ENCODE results near the gene CKS1B.
A peak's percentile ranks its signal among the peaks of the same experiment; 100 is the strongest.
"Not testable (repeated sequence)": the region's sequence is repeated elsewhere in the genome, so short reads cannot be mapped to it uniquely, and the experiment has no call there.

The CKS1B gene

DNA sequence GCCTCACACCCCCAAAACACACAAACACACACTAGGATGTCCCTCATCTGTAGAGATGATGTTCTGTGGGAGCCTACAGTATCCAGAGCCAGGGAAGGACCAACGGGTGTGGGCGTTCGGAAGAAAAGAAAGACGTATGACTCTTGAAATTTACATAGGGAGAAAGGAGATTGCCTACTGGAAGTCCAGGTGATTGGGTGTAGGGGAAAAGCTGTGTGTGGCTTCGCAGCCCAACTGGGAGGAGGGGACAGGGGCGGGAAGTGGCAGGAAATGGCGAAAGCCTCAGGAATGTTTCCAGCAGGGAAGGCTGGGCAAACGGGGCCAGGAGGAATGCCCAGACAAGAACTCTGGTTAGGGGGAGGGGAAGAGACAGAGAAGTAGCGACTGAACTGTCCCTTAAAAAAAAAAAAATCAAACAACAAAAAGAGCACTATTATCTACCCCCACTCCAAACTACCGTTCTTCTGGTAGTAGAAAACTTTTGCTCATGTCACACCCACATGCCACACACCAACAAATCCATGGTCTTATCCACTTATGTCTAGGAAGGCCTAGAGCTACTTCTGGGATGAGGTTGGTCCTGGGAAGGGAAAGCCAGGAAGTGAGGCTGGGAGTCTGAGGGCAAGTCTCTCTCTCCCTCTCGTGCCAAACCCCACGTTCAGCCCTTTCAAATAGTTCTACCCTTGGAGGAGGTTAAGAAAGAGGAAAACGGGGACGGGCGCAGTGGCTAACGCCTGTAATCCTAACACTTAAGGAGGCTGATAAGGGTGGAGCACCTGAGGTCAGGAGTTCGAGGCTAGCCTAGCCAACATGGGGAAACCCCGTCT, 1.8 kb upstream of the CKS1B start:
- Histone ChIP-seq H3K4me1 (ENCODE audit: control insufficient read depth, insufficient read depth, low read length, poor library complexity, severe bottlenecking) (peaks cover 9% of the 10 kb centered on the region), H3K36me3 (ENCODE audit: control insufficient read depth, insufficient read depth, low read length) (peaks cover 17% of the 10 kb centered on the region), H3K27me3 (replicated peaks; ENCODE audit: control insufficient read depth, insufficient read depth, low read length, poor library complexity, severe bottlenecking) (no peaks in the 10 kb centered on the region), H3K9me3 (ENCODE audit: control insufficient read depth, low read length) (no peaks in the 10 kb centered on the region), H3K4me3 (ENCODE audit: insufficient read depth, low read depth, low read length, poor library complexity, severe bottlenecking) (no peak overlapping the region), H3K27ac (ENCODE audit: insufficient read depth, low read length, poor library complexity, severe bottlenecking) (peak overlapping the region; percentile 95)
- DNase-seq: no peak

DNA sequence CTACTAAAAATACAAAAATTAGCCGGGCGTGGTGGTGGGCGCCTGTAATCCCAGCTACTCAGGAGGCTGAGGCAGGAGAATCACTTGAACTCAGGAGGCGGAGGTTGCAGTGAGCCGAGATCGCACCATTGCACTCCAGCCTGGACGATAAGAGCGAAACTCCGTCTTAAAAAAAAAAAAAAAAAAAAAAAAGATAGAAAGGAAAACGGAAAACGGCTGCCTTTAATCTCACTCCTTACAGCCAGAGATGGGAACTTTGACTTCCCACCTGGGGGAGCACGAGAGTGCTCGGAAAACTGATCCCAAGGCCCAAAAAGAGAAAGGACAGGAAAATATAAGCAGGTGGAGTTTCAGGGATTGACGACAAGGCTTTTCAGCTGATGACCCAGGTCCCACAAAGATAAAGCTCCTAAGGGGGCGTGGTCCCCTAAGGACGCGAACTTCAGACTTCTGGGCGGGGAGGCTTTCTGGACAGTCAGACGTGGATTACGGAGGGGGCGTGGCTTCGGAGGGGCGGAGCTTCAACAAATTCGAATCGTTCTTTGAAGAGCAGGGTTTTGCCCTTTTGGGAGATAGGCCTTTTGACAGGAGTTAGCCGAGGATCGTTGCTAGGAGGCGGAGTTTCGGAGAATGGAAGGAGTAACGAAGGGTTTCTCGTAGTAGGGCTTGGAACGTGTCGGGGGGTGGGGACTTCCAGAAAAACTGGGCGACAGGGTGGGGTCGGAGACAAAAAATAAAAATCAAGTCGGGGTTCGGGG, 958 bp upstream of the CKS1B start:
- H3K9me3 ChIP-seq (ENCODE audit: control insufficient read depth, low read length): no peaks in the 10 kb centered on the region
- DNase-seq: peak; percentile 83 to 92 (median 90)
- H3K27ac ChIP-seq (ENCODE audit: insufficient read depth, low read length, poor library complexity, severe bottlenecking): peak overlapping the region; percentile 95
- no peaks in the 10 kb centered on the region for H3K27me3 ChIP-seq (replicated peaks; ENCODE audit: control insufficient read depth, insufficient read depth, low read length, poor library complexity, severe bottlenecking)
- H3K4me1 ChIP-seq (ENCODE audit: control insufficient read depth, insufficient read depth, low read length, poor library complexity, severe bottlenecking): peaks cover 9% of the 10 kb centered on the region
- H3K36me3 ChIP-seq (ENCODE audit: control insufficient read depth, insufficient read depth, low read length): peaks cover 11% of the 10 kb centered on the region
- peak overlapping the region; percentile 64 for H3K4me3 ChIP-seq (ENCODE audit: insufficient read depth, low read depth, low read length, poor library complexity, severe bottlenecking)

DNA sequence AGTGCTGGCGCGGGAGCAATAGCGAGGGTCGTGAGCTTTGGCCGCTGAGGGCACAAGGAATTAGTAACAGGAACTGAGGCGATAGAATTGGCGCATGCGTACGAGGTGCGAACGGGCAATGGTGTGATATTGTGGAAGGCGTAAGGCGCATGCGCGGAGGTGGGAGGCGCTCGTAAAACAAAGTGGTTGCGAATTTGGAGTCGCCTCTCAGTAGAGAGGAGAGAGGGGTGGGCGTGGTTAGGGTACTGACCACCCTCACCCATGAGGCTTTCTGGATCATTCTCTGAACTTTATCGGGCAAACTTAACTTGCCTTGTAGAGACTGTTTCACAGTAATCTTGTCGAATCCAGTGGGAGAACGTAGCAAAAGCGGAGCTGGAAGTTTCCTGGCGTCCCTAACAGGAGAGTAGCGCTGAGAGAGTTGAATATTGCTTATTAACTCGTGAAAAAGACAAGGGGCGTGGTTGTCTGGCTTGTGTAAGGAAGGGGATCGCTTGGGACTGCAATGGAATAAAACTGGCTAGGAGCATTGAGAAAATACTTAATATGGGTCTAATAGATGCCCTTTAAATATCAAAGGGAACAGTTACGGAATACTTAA, 427 bp downstream of the CKS1B start:
- Histone ChIP-seq H3K27me3 (replicated peaks; ENCODE audit: control insufficient read depth, insufficient read depth, low read length, poor library complexity, severe bottlenecking) (no peaks in the 10 kb centered on the region), H3K27ac (ENCODE audit: insufficient read depth, low read length, poor library complexity, severe bottlenecking) (peak overlapping the region; percentile 95), H3K4me1 (ENCODE audit: control insufficient read depth, insufficient read depth, low read length, poor library complexity, severe bottlenecking) (peaks cover 9% of the 10 kb centered on the region), H3K4me3 (ENCODE audit: insufficient read depth, low read depth, low read length, poor library complexity, severe bottlenecking) (peak overlapping the region; percentile 64), H3K36me3 (ENCODE audit: control insufficient read depth, insufficient read depth, low read length) (peaks cover 8% of the 10 kb centered on the region), H3K9me3 (ENCODE audit: control insufficient read depth, low read length) (no peaks in the 10 kb centered on the region)
- peak; percentile 90 to 93 (median 92) for DNase-seq

DNA sequence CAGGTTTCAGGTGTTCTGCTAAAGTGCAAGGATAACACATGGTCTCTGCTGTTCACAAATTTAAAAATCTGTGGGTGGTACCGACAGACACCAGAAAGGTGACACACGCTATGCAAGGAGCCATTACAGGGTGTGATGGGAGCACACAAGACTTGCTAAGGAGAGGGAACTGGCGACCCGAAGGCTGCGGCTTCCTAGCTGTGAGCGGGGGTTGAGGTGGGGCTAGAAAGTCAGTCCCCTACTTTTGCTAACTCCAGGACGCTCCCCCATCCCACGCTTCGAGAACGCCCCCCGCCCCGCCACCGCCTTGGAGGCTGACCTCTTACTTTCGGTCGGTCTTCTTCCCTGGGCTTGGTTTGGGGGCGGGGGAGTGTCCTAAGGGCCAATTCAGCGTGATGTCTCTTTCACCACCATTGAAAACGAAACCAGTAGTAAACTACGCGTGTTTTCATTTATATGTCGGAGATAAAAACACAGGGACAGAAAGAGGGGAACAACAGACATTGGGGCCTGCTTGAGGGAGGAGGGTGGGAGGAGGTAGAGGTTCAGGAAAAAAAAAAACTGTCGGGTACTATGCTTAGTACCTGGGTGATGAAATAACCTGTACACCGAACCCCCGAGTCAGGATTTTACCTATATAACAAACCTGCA, 1.1 kb downstream of the CKS1B start:
- Histone ChIP-seq H3K27me3 (replicated peaks; ENCODE audit: control insufficient read depth, insufficient read depth, low read length, poor library complexity, severe bottlenecking) (no peaks in the 10 kb centered on the region), H3K4me3 (ENCODE audit: insufficient read depth, low read depth, low read length, poor library complexity, severe bottlenecking) (peak overlapping the region; percentile 64), H3K4me1 (ENCODE audit: control insufficient read depth, insufficient read depth, low read length, poor library complexity, severe bottlenecking) (peaks cover 9% of the 10 kb centered on the region), H3K36me3 (ENCODE audit: control insufficient read depth, insufficient read depth, low read length) (peaks cover 3% of the 10 kb centered on the region), H3K9me3 (ENCODE audit: control insufficient read depth, low read length) (no peaks in the 10 kb centered on the region), H3K27ac (ENCODE audit: insufficient read depth, low read length, poor library complexity, severe bottlenecking) (peak overlapping the region; percentile 95)
- peak in 2 of 3 donors; percentile 19 to 44 for DNase-seq

DNA sequence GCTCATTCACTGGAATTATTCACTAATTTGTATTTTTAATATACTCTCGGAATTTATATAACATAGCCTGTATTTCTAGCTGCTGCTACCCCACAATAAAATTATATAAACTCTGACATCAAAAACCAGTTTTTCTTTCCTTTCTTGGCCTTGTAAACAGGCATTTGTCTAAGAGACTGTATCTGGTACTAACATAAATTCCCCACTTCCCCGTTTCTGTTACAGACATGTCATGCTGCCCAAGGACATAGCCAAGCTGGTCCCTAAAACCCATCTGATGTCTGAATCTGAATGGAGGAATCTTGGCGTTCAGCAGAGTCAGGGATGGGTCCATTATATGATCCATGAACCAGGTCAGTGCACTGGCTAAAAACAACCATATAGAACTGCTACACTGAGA, 3.3 kb downstream of the CKS1B start:
- not testable (repeated sequence) for H3K4me3 ChIP-seq (ENCODE audit: insufficient read depth, low read depth, low read length, poor library complexity, severe bottlenecking); DNase-seq; H3K36me3 ChIP-seq (ENCODE audit: control insufficient read depth, insufficient read depth, low read length); H3K27me3 ChIP-seq (replicated peaks; ENCODE audit: control insufficient read depth, insufficient read depth, low read length, poor library complexity, severe bottlenecking); H3K9me3 ChIP-seq (ENCODE audit: control insufficient read depth, low read length); H3K4me1 ChIP-seq (ENCODE audit: control insufficient read depth, insufficient read depth, low read length, poor library complexity, severe bottlenecking); H3K27ac ChIP-seq (ENCODE audit: insufficient read depth, low read length, poor library complexity, severe bottlenecking)

DNA sequence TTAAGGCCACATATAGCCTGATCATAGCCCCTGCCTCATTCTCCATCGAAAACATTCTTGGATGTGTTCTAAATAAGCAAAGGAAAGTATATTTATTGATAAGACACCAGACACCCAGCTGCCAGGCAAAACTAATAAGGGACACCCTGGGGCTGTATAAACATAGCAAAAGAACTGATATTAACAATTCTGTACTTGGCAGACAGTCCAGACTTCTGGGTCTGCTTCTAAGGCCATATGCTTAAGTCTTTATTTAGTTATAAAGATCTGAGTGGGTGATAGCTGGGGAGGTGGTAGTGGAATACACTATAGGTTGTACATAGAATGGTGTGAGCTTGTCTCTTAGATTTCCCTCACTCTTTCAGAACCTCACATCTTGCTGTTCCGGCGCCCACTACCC, 3.9 kb downstream of the CKS1B start:
- DNase-seq: no peak
- no peaks in the 10 kb centered on the region for H3K9me3 ChIP-seq (ENCODE audit: control insufficient read depth, low read length)
- no peaks in the 10 kb centered on the region for H3K27me3 ChIP-seq (replicated peaks; ENCODE audit: control insufficient read depth, insufficient read depth, low read length, poor library complexity, severe bottlenecking)
- H3K4me3 ChIP-seq (ENCODE audit: insufficient read depth, low read depth, low read length, poor library complexity, severe bottlenecking): no peak overlapping the region
- no peak overlapping the region for H3K27ac ChIP-seq (ENCODE audit: insufficient read depth, low read length, poor library complexity, severe bottlenecking)
- peaks cover 3% of the 10 kb centered on the region for H3K36me3 ChIP-seq (ENCODE audit: control insufficient read depth, insufficient read depth, low read length)
- peaks cover under 1% of the 10 kb centered on the region for H3K4me1 ChIP-seq (ENCODE audit: control insufficient read depth, insufficient read depth, low read length, poor library complexity, severe bottlenecking)

DNA sequence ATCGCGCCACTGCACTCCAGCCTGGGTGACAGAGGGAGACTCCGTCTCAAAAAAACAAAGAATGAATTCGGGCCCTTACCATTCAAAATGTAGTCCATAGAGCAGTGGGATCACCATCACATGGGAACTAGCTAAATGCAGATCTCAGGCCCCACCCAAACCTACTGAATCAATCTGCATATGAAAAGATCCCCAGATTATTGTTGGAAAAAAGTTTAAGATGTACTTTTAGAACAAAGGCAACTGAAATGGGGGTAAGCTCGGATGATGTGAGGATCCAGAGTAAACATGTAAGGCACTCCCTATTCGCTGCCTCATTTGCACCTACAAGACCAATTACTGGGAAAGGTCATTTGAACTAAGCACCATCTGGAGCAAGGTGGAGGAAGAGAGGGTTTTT, 7.9 kb downstream of the CKS1B start:
- Histone ChIP-seq H3K4me3 (ENCODE audit: insufficient read depth, low read depth, low read length, poor library complexity, severe bottlenecking) (peak overlapping the region; percentile 58), H3K27ac (ENCODE audit: insufficient read depth, low read length, poor library complexity, severe bottlenecking) (peak overlapping the region; percentile 76), H3K4me1 (ENCODE audit: control insufficient read depth, insufficient read depth, low read length, poor library complexity, severe bottlenecking) (peaks cover 9% of the 10 kb centered on the region), H3K27me3 (replicated peaks; ENCODE audit: control insufficient read depth, insufficient read depth, low read length, poor library complexity, severe bottlenecking) (no peaks in the 10 kb centered on the region), H3K9me3 (ENCODE audit: control insufficient read depth, low read length) (no peaks in the 10 kb centered on the region), H3K36me3 (ENCODE audit: control insufficient read depth, insufficient read depth, low read length) (peaks cover 3% of the 10 kb centered on the region)
- no peak for DNase-seq

DNA sequence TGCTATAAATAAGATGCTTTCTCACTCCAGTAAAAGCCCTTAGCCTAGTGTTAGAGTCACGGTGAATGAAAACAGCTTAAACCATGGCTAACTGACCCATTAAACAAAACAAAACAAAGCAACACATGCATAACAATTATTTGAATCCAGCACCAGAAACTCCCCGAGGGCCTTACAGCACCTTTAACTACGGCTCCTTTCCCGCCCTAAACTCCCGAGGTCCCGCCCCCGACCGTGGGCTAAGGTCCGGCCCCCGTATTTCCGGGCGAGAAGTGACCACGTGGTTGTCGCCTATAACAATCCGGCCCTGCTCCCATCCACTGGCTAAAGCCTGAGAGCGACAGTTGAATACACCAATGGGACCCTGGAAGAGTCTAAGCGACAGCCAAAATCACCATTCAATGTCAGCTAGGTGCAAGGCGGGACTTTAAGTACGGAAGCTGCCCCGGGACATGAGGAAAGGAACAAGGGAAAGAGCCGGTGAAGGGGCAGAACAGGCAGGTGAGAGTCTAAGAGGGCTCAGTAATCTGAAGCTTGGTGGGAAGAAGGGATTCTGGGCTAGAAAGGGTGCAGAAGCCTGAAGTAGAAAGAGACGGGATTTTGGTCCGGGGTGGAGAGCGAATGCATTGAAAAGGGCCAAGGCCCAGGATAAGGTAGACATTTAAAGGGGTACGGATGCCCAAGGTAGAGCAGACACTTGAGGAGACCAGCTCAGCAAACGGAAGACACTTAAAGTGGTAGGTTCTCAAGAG, 8.6 kb downstream of the CKS1B start, which contains the start of gene FLAD1:
Gene FLAD1 (plus strand): TSS at position 448 of the 752 bp plus-strand sequence. CDS start 351 bp downstream, outside the sequence.
- Histone ChIP-seq H3K9me3 (ENCODE audit: control insufficient read depth, low read length) (no peaks in the 10 kb centered on the region), H3K4me1 (ENCODE audit: control insufficient read depth, insufficient read depth, low read length, poor library complexity, severe bottlenecking) (peaks cover 9% of the 10 kb centered on the region), H3K27ac (ENCODE audit: insufficient read depth, low read length, poor library complexity, severe bottlenecking) (peak within 1 kb of the TSS; percentile 76), H3K27me3 (replicated peaks; ENCODE audit: control insufficient read depth, insufficient read depth, low read length, poor library complexity, severe bottlenecking) (no peaks in the 10 kb centered on the region), H3K36me3 (ENCODE audit: control insufficient read depth, insufficient read depth, low read length) (peaks cover 8% of the 10 kb centered on the region), H3K4me3 (ENCODE audit: insufficient read depth, low read depth, low read length, poor library complexity, severe bottlenecking) (peak within 1 kb of the TSS; percentile 58)
- peak; percentile 89 to 95 (median 94) for DNase-seq

DNA sequence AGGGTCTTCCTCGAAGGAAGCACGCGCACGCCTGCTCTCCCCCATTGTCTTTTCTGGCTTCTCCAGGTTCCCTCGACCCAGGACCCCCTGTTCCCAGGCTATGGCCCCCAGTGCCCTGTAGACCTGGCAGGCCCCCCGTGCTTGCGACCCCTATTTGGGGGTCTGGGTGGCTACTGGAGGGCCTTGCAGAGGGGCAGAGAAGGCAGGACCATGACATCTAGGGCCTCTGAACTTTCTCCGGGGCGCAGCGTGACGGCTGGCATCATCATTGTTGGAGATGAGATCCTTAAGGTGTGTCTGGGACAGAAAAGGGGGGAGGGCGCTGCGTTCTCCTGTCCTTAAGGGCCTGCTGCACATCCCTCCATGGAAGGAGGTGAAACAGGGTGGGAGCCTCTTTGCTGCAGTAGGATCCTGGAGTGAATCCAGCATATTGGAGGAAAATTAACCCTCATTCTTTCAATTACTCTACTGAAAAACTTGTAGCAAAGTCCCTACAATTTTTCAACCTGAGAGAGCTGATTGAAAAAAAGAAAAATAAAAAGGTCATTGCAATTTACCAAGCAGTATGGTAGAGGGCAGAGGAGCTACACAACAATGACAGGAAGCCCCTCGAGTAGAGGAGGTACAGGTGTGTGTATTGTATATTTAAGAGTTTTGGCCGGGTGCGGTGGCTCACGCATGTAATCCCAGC, 9.4 kb downstream of the CKS1B start:
- H3K27ac ChIP-seq (ENCODE audit: insufficient read depth, low read length, poor library complexity, severe bottlenecking): peak overlapping the region; percentile 76
- DNase-seq: no peak
- peak overlapping the region; percentile 58 for H3K4me3 ChIP-seq (ENCODE audit: insufficient read depth, low read depth, low read length, poor library complexity, severe bottlenecking)

More for the DNA sequence above, 9.4 kb downstream of the CKS1B start:
- Histone ChIP-seq H3K9me3 (ENCODE audit: control insufficient read depth, low read length) (no peaks in the 10 kb centered on the region), H3K4me1 (ENCODE audit: control insufficient read depth, insufficient read depth, low read length, poor library complexity, severe bottlenecking) (peaks cover 9% of the 10 kb centered on the region), H3K36me3 (ENCODE audit: control insufficient read depth, insufficient read depth, low read length) (peaks cover 16% of the 10 kb centered on the region), H3K27me3 (replicated peaks; ENCODE audit: control insufficient read depth, insufficient read depth, low read length, poor library complexity, severe bottlenecking) (no peaks in the 10 kb centered on the region)

Data from effector memory CD4-positive, alpha-beta T cell (primary cell).